ENCODE results near the gene PTPN1. TPM values are rescaled to one million over a fixed set of nuclear protein-coding genes. Genes with fewer than 3 reads are reported as not detected.

Gene PTPN1
- total and polyA plus RNA-seq, 2 of the 13 experiments (the other 11 are each of a cell fraction or from before 2014, with no cell fraction given): 17.7 to 37.2 TPM

DNA sequence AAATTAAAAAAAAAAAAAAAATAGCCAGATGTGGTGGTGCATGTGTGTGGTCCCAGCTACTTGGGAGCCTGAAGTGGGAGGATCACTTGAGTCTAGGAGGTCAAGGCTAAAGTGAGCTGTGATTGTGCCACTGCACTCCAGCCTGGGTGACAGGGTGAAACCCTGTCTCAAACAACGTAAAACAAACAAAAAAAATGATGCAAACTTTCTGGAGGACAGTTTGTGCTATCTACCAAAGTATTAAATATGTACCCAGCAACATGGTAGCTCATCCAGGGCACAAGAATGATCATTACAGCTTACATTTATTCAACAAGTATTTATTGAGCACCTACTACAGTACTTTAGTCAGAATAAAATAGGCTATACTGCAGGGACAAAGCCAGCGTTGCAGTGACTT, 40.4 kb upstream of the PTPN1 start (continued):
- no peak for TF ChIP-seq SOX5 (CRISPR knock-in tag; IDR thresholded peaks at IDR 0.05; ENCODE audit: borderline replicate concordance)
- TF ChIP-seq, protein P1, sequence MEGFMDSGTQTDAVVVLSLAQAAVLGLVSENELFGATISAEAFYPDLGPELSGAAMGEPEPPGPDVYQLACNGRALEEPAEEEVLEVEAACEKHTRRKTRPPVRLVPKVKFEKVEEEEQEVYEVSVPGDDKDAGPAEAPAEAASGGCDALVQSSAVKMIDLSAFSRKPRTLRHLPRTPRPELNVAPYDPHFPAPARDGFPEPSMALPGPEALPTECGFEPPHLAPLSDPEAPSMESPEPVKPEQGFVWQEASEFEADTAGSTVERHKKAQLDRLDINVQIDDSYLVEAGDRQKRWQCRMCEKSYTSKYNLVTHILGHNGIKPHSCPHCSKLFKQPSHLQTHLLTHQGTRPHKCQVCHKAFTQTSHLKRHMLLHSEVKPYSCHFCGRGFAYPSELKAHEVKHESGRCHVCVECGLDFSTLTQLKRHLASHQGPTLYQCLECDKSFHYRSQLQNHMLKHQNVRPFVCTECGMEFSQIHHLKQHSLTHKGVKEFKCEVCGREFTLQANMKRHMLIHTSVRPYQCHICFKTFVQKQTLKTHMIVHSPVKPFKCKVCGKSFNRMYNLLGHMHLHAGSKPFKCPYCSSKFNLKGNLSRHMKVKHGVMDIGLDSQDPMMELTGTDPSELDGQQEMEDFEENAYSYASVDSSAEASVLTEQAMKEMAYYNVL (CRISPR knock-in tag; IDR thresholded peaks at IDR 0.05; ENCODE audit: borderline replicate concordance): no peak
- no peak for TF ChIP-seq HHEX (CRISPR knock-in tag; IDR thresholded peaks at IDR 0.05)
- TF ChIP-seq RARA (CRISPR knock-in tag; IDR thresholded peaks at IDR 0.05): peak; percentile 84
- TF ChIP-seq FOXJ3 (CRISPR knock-in tag; IDR thresholded peaks at IDR 0.05; ENCODE audit: borderline replicate concordance): 0 out of 2 replicates have a peak, but pooled peaks have one; percentile 34
- no peak for TF ChIP-seq CCDC6 (CRISPR knock-in tag; IDR thresholded peaks at IDR 0.05)
- TF ChIP-seq CBX2 (IDR thresholded peaks at IDR 0.05; ENCODE audit: low read depth, low read length): no peak
- TF ChIP-seq CBX2 (CRISPR knock-in tag; IDR thresholded peaks at IDR 0.05; ENCODE audit: low read depth): no peak
- TF ChIP-seq ZNF790 (CRISPR knock-in tag; IDR thresholded peaks at IDR 0.05; ENCODE audit: borderline replicate concordance): 0 out of 2 replicates have a peak, but pooled peaks have one; percentile 41
- no peak for TF ChIP-seq ZNF326 (CRISPR knock-in tag; IDR thresholded peaks at IDR 0.05; ENCODE audit: borderline replicate concordance)
- no peak for TF ChIP-seq ZNF207 (IDR thresholded peaks at IDR 0.05; ENCODE audit: borderline replicate concordance)
- TF ChIP-seq ZNF430 (CRISPR knock-in tag; IDR thresholded peaks at IDR 0.05): no peak
- no peak for TF ChIP-seq ZNF383 (CRISPR knock-in tag; IDR thresholded peaks at IDR 0.05; ENCODE audit: borderline replicate concordance)
- TF ChIP-seq ISX (CRISPR knock-in tag; conservative IDR thresholded peaks at IDR 0.05): no peak
- no peak for TF ChIP-seq TCF7L2 (IDR thresholded peaks at IDR 0.05; ENCODE audit: low read depth, low read length)
- TF ChIP-seq RFXANK (CRISPR knock-in tag; IDR thresholded peaks at IDR 0.05): no peak
- no peak for TF ChIP-seq TBX2 (CRISPR knock-in tag; IDR thresholded peaks at IDR 0.05; ENCODE audit: borderline replicate concordance)
- peak; percentile 42 for TF ChIP-seq HNF4A (CRISPR knock-in tag; IDR thresholded peaks at IDR 0.05)
- TF ChIP-seq ZNF441 (CRISPR knock-in tag; IDR thresholded peaks at IDR 0.05; ENCODE audit: borderline replicate concordance): no peak
- TF ChIP-seq ZNF605 (CRISPR knock-in tag; IDR thresholded peaks at IDR 0.05): no peak
- TF ChIP-seq ZBTB42 (CRISPR knock-in tag; IDR thresholded peaks at IDR 0.05): no peak
- TF ChIP-seq, protein P2, sequence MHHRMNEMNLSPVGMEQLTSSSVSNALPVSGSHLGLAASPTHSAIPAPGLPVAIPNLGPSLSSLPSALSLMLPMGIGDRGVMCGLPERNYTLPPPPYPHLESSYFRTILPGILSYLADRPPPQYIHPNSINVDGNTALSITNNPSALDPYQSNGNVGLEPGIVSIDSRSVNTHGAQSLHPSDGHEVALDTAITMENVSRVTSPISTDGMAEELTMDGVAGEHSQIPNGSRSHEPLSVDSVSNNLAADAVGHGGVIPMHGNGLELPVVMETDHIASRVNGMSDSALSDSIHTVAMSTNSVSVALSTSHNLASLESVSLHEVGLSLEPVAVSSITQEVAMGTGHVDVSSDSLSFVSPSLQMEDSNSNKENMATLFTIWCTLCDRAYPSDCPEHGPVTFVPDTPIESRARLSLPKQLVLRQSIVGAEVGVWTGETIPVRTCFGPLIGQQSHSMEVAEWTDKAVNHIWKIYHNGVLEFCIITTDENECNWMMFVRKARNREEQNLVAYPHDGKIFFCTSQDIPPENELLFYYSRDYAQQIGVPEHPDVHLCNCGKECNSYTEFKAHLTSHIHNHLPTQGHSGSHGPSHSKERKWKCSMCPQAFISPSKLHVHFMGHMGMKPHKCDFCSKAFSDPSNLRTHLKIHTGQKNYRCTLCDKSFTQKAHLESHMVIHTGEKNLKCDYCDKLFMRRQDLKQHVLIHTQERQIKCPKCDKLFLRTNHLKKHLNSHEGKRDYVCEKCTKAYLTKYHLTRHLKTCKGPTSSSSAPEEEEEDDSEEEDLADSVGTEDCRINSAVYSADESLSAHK (CRISPR knock-in tag; IDR thresholded peaks at IDR 0.05; ENCODE audit: borderline replicate concordance): no peak
- TF ChIP-seq, protein P3, sequence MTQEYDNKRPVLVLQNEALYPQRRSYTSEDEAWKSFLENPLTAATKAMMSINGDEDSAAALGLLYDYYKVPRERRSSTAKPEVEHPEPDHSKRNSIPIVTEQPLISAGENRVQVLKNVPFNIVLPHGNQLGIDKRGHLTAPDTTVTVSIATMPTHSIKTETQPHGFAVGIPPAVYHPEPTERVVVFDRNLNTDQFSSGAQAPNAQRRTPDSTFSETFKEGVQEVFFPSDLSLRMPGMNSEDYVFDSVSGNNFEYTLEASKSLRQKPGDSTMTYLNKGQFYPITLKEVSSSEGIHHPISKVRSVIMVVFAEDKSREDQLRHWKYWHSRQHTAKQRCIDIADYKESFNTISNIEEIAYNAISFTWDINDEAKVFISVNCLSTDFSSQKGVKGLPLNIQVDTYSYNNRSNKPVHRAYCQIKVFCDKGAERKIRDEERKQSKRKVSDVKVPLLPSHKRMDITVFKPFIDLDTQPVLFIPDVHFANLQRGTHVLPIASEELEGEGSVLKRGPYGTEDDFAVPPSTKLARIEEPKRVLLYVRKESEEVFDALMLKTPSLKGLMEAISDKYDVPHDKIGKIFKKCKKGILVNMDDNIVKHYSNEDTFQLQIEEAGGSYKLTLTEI (CRISPR knock-in tag; conservative IDR thresholded peaks at IDR 0.05): no peak
